Endodermal cell (in vitro differentiated cells): ENCODE data around the gene SLX1A. TPM values are rescaled to one million over a fixed set of nuclear protein-coding genes. Genes with fewer than 3 reads are reported as not detected.
A peak's percentile ranks its signal among the peaks of the same experiment; 100 is the strongest.

Experiments
- DNase-seq: peaks from one replicate; pipeline ENCODE4 v3.0.0-alpha.2; 2017
- H3K27ac ChIP-seq: 2 replicates; pipeline ENCODE4 v1.5.1; 2013; ENCODE audit warnings: mild to moderate bottlenecking, low read depth, low read length, moderate library complexity
- H3K27me3 ChIP-seq: 2 replicates; pipeline ENCODE4 v1.6.1; 2013; ENCODE audit warnings: mild to moderate bottlenecking, low read length, moderate library complexity; ENCODE audit not compliant: insufficient read depth, control insufficient read depth, poor library complexity, severe bottlenecking
- H3K36me3 ChIP-seq: 2 replicates; pipeline ENCODE4 v1.7.0; 2013; ENCODE audit warnings: mild to moderate bottlenecking, low read length, moderate library complexity; ENCODE audit not compliant: control insufficient read depth, insufficient read depth
- H3K4me1 ChIP-seq: one replicate; pipeline ENCODE4 v1.7.0; 2013; ENCODE audit warnings: low read length; ENCODE audit not compliant: control insufficient read depth, insufficient read depth
- H3K4me3 ChIP-seq: 2 replicates; pipeline ENCODE4 v1.5.1; 2013; ENCODE audit warnings: mild to moderate bottlenecking, low read length, moderate library complexity
- H3K9ac ChIP-seq: 2 replicates; pipeline ENCODE4 v1.6.1; 2013; ENCODE audit warnings: mild to moderate bottlenecking, low read length, moderate library complexity; ENCODE audit not compliant: poor library complexity, severe bottlenecking; ENCODE audit errors: extremely low read depth
- H3K9me3 ChIP-seq: 2 replicates; pipeline ENCODE4 v1.6.1; 2013; ENCODE audit warnings: mild to moderate bottlenecking, low read length, moderate library complexity; ENCODE audit not compliant: control insufficient read depth
- H3K27ac Mint-ChIP-seq: 2 replicates; pipeline ENCODE4 v1.8.0; 2020; ENCODE audit warnings: mixed read lengths
- H3K27me3 Mint-ChIP-seq: 2 replicates; pipeline ENCODE4 v1.8.0; 2021; ENCODE audit warnings: mild to moderate bottlenecking, mixed read lengths; ENCODE audit not compliant: insufficient read depth
- H3K36me3 Mint-ChIP-seq: 2 replicates; pipeline ENCODE4 v1.8.0; 2020; ENCODE audit warnings: low read depth, mixed read lengths
- H3K4me1 Mint-ChIP-seq: 2 replicates; pipeline ENCODE4 v1.8.0; 2020; ENCODE audit warnings: mixed read lengths
- H3K4me3 Mint-ChIP-seq: 2 replicates; pipeline ENCODE4 v1.8.0; 2020; ENCODE audit warnings: mild to moderate bottlenecking, moderate library complexity, mixed read lengths
- H3K9me3 Mint-ChIP-seq: 2 replicates; pipeline ENCODE4 v1.8.0; 2020; ENCODE audit warnings: mild to moderate bottlenecking, mixed read lengths
- CTCF ChIP-seq: fragments of 200-600 bp; sonication (generic); conservative IDR thresholded peaks from 2 replicates; pipeline ENCODE4 v1.5.0; 2021; ENCODE audit warnings: antibody characterized with exemption, mild to moderate bottlenecking
- WGBS, 2 experiments: methylation state at CpG; one replicate each; pipeline versions ENCODE4 v1.1.5 to v1.1.7; 2013; ENCODE audit warnings: missing lambda C conversion rate in 2 of 2, mixed read lengths in 1 of 2; ENCODE audit not compliant: insufficient coverage in 1 of 2, insufficient read length in 1 of 2; 5-methylcytosine and 5-hydroxymethylcytosine counted together
- total RNA-seq, 2 donors: library from RNA; stranded (reverse); fragmentation: NEBNext Ultra II Directional in 1 of 2; extraction: Animal tissue kit (Norgen Biotek cat#: 25700) in 1 of 2; gene quantifications; 2 replicates in 1 of 2; 3 replicates in 1 of 2; pipeline ENCODE4 v1.2.1, GENCODE V29; 2021

The SLX1A gene
- total RNA-seq, 2 donors from 2014 or later = 37.7 to 48.8 TPM

- Mint-ChIP-seq H3K36me3 (no peaks in the 10 kb centered on the region), H3K4me1 (peaks cover 2% of the 10 kb centered on the region), H3K9me3 (no peaks in the 10 kb centered on the region), H3K4me3 (no peak overlapping the region), H3K27me3 (peaks cover 43% of the 10 kb centered on the region), H3K27ac (no peak overlapping the region)
- Histone ChIP-seq H3K27ac (no peak overlapping the region), H3K4me3 (no peak overlapping the region), H3K4me1 (peaks cover 2% of the 10 kb centered on the region), H3K36me3 (no peaks in the 10 kb centered on the region), H3K9ac (no peak overlapping the region), H3K27me3 (peaks cover 17% of the 10 kb centered on the region), H3K9me3 (no peaks in the 10 kb centered on the region)
- WGBS, 2 experiments = 79 to 82% methylated on average over 12 to 23 of the region's 24 CpGs
- DNase-seq = peak; percentile 47
- no peak for TF ChIP-seq CTCF
These were observed 9.4 kb upstream of the SLX1A start for GRCh38 chr16:30184096-30184890.

- H3K27me3 ChIP-seq = peaks cover 17% of the 10 kb centered on the region
- no peaks in the 10 kb centered on the region for H3K36me3 ChIP-seq
- Mint-ChIP-seq H3K27me3 (peaks cover 38% of the 10 kb centered on the region), H3K27ac (no peak overlapping the region), H3K36me3 (no peaks in the 10 kb centered on the region), H3K4me1 (peaks cover 2% of the 10 kb centered on the region), H3K9me3 (no peaks in the 10 kb centered on the region), H3K4me3 (no peak overlapping the region)
- no peak for TF ChIP-seq CTCF
- peaks cover 2% of the 10 kb centered on the region for H3K4me1 ChIP-seq
- no peak overlapping the region for H3K27ac ChIP-seq
- WGBS, 2 experiments = 87 to 92% methylated on average over 7 to 13 of the region's 13 CpGs
- no peak overlapping the region for H3K9ac ChIP-seq
- no peaks in the 10 kb centered on the region for H3K9me3 ChIP-seq
- no peak overlapping the region for H3K4me3 ChIP-seq
- DNase-seq = no peak
These were observed 8.6 kb upstream of the SLX1A start for GRCh38 chr16:30184891-30185682.

GRCh38 chr16:30185683-30186421 is 7.8 kb upstream of the SLX1A start:
- H3K27ac Mint-ChIP-seq = no peak overlapping the region
- Histone ChIP-seq H3K27ac (no peak overlapping the region), H3K27me3 (peaks cover 17% of the 10 kb centered on the region), H3K4me3 (no peak overlapping the region), H3K4me1 (peaks cover 2% of the 10 kb centered on the region), H3K36me3 (no peaks in the 10 kb centered on the region), H3K9me3 (no peaks in the 10 kb centered on the region), H3K9ac (no peak overlapping the region)
- H3K9me3 Mint-ChIP-seq = no peaks in the 10 kb centered on the region
- H3K4me1 Mint-ChIP-seq = peaks cover 2% of the 10 kb centered on the region
- 90 to 93% methylated on average over 2 to 15 of the region's 15 CpGs for WGBS, 2 experiments
- peaks cover 31% of the 10 kb centered on the region for H3K27me3 Mint-ChIP-seq
- no peak overlapping the region for H3K4me3 Mint-ChIP-seq
- no peak for TF ChIP-seq CTCF
- no peaks in the 10 kb centered on the region for H3K36me3 Mint-ChIP-seq
- DNase-seq = peak; percentile 43
